ENCODE results near the gene SLC44A3.
"Not testable (repeated sequence)": the region's sequence is repeated elsewhere in the genome, so short reads cannot be mapped to it uniquely, and the experiment has no call there.

The SLC44A3 gene

DNA sequence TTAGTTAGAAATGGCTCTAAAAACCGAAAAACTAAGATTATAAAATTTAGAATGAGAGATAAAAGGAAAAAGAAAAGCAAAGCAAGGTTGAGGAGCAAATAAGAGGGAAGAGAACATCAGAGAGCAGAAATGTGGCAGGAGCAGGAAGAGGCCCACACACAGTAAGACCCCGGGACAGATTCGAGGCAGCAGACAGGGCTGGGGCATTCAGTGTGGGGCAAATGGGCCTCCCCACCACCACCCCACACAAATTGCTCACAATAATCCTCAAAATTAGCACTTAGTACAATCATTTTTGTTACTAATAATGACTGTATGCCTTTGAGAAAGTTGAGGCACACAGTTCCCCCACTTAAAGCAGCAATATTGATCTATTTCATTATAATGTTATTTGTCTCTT is 17.1 kb upstream of the SLC44A3 start:
- no peak for DNase-seq

- no peak for DNase-seq
Measured at GRCh38 chr1:94803517-94804441, 16.4 kb upstream of the SLC44A3 start.

DNA sequence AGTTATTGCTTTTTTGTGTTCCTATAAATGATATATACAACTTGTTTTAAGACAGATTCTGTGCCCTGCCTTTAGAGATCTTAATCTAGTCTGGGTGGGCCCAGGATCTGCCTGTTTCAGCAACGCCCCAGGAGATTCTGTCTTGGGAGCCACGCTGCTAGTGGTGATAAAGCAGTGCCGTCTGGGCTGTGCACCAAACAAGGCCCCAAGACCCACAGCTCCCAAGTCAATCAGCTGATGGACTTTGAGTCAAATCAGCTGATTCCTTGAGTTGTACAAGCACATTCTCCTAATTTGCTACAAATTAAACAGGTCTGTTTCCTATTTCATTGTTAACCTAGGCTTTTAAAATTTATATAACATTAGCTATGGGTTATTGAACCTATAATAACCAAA is 15.7 kb upstream of the SLC44A3 start:
- no peak for DNase-seq

GRCh38 chr1:94805912-94806311 is 14.2 kb upstream of the SLC44A3 start:
- peak; percentile 38 for DNase-seq

DNA sequence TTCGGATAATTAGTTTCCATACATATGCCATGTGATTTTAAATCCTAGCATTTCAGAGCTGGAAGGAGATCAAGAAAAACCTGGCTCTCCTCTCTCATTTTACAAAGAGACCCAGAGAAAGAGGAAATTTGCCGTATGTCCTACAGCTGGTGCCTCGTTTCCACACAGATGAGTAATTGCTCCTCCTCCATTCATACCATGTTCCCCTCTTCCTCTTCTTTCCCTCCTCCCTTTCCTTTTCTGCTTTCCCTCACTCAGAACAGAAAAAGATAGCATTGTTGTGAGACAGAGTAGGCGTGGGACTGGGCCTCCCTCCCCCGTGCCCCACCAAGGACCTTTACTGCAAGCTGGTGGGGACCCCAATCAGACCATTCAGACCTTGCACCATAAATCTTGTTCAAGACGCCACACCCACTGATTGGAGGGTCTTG is 13.7 kb upstream of the SLC44A3 start:
- no peak for DNase-seq

GRCh38 chr1:94807742-94808491 is 12.2 kb upstream of the SLC44A3 start:
- DNase-seq: no peak

- DNase-seq: no peak
Measured at GRCh38 chr1:94808669-94809068, 11.5 kb upstream of the SLC44A3 start.

DNA sequence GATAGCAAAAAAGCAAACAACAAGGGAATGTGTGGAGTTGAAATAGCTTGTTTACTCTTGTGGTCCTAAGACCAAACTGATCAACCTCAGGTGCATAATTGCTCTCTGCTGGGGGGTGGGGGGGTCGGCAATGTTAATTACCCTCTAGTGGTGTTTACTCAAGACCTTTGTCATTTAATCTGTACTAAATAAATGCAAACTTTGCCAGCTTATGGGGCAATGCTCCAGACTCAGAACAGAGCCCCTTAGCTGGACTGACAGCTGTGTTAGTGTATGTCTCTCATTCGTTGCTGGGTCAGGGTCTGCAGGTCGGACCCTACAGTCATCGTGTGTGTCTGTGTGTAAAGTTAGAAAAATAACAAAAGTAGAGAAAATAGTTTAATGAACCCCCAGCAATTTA is 7.2 kb upstream of the SLC44A3 start:
- DNase-seq: no peak

DNA sequence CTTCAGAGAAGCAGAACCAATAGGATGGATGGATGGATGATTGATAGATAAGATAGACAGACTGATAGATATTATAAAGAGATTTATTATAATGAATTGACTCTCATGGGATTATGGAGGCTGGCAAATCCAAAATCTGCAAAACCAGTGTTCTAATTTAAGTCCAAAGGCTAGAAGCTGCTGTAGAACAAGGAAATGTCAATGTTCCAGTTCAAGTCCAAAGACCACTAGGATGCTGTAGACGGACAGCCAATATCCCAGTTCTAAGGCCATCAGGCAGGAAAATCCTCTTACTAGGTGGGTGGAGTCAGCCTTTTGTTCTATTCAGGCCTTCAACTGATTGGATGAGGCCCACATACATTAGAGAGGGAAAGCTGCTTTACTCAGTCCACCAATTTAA is 4.1 kb upstream of the SLC44A3 start:
- DNase-seq: no peak

- DNase-seq: no peak
Measured at GRCh38 chr1:94817712-94818111, 2.4 kb upstream of the SLC44A3 start.

DNA sequence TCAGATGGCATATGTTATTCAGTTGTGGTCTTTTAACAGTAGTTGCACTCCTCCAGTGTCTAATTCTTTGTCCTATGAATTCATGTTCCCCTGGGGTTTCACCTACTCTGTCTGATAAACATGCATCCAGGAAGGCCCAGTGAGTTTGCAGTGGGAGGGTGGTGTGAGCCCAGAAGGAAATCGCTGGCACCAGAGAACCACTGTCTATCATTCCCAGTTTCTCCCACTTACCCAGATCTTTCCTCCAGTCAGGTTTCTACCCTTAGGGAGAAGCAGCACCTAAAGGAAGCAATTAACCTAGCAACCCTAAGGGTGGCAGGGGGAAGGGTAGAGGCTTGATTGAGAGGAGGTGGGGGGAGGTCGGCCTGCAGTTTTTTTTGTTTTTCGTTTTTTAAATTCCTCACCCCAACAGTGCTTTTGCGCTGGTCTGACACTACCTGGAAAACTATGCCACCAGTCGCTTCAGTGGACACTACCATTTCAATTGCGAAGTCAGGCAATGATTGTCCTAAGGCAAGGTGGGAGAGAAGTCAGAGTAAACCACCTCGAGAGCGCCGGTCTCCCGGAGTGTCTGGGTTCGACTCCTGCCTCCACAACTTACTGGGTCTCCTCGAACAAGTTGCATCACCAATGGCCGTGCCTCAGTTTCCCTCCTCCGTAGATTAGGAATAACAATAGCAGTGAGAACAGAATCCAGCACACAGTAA is 766 bp upstream of the SLC44A3 start:
- peak; percentile 6 for DNase-seq

DNA sequence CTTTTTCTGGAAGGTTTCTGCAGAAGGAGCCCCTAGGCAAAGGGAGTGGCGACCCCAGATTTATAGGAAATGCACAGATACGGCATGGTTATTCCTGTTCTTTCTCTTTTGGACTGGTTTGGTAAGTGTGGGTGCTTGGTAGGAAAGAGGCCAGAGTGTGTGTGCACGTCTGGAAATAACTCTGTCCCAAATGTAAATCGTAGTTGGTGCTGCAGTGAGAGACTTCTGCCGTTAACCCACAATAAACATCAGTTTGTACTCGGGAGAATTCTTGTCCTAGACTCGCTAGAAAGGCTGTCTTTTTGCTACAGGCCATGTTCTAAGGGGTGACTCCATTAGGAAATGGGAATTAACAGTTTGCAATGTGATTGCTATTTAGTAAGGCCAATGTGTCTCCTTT is 779 bp downstream of the SLC44A3 start:
- DNase-seq: peak; percentile 27

DNA sequence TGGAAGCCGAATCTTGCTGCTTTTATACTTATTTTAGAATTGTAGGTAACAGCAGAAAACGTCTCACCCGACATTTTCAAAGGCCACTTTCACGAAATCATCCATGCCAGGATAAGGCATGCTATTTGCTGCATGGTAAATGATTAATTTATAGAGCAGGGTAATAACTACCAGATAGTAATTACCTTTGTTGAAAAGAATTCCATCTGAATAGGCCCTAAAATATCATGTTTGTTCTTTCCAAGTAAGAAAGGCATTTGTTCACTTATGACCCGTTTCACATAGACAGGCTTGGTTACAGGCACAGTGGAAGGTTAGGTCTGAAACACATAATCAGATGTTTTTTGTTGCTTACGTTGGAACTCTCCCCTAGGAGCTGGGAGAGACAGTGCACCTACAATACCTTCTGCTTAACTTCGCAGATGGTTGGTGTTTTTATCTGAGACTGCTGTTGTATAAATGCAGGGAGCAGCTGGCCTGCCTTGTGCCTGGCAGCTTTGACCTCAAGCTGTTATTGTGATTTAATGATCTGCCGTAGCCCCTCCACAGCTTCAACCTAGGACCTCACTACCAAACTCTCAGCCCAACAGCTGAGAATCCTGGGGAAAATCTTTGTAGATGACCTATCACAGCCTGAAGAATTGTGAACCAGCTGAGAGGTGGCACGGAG is 1.6 kb downstream of the SLC44A3 start:
- DNase-seq: peak; percentile 7

- no peak for DNase-seq
Measured at GRCh38 chr1:94823116-94823515, 3.0 kb downstream of the SLC44A3 start.

DNA sequence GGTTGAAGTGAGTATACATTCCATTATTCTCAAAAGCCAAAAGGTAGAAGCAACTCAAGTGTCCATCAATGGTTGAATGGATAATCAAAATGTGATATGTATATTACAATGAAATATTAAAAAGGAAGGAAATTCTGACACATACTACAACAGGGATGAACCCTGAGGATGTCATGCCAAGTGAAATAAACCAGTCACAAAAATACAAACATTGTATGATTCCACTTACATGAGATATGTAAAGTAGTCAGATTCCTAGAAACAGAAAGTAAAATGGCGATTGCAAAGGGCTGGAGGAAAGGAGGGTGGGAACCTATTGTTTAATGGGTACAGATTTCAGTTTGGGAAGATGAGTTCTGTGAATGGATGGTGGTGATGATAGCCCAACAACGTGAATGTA is 5.8 kb downstream of the SLC44A3 start:
- DNase-seq: no peak

- no peak for DNase-seq
Measured at GRCh38 chr1:94827434-94827833, 7.3 kb downstream of the SLC44A3 start.

- DNase-seq: no peak
Measured at GRCh38 chr1:94828251-94828650, 8.1 kb downstream of the SLC44A3 start.

DNA sequence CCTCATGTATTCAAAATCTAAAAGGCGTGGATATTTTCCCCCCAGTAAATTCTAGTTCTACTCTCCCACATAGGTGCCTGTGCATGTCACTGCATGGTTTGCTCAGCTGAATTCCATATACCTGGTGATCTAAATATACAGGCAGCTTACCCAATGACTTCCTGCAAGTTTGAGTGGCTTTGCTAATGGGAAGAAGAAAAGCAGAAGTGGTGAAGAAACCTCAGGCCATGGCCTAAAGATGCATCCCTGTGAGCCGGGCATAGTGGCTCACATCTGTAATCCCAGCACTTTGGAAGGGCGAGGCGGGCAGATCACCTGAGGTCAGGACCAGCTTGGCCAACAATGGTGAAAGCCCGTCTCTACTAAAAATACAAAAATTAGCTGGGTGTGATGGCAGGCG is 11.5 kb downstream of the SLC44A3 start:
- no peak for DNase-seq

DNA sequence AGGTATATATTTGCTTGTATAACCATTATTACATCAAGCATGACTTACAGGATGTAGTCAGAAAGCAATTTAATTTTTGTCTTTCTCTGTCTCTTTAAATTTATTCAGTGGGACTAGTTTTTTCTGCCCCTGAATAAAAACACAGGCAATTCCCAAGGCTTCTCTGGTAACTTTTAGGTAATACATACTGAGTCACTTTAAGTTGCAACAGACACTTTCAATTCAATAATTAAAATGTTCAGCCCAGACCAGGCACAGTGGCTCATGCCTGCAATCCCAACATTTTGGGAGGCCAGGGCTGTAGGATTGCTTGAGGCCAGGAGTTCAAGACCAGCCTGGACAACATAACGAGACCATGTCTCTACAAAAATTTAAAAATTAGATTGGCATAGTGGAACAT is 12.3 kb downstream of the SLC44A3 start:
- no peak for DNase-seq

GRCh38 chr1:94832931-94833585 is 12.9 kb downstream of the SLC44A3 start:
- no peak for DNase-seq

DNA sequence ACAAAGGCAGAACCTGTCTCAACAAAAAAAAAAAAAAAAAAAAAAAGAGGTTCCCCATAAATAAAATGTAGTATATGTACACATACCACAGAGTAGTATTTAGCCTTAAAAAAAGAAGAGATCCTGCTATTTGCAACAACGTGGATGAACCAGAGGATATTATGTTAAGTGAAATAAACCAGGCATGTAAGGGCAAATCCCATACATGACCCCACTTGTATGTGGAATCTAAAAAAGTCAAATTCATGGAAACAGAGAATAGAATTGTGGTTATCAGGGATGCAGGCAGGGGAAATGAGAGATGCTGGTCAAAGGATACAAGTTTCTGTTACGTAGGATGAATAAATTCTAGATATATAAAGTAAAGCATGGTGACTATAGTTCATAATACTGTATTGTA is 16.7 kb downstream of the SLC44A3 start:
- no peak for DNase-seq

DNA sequence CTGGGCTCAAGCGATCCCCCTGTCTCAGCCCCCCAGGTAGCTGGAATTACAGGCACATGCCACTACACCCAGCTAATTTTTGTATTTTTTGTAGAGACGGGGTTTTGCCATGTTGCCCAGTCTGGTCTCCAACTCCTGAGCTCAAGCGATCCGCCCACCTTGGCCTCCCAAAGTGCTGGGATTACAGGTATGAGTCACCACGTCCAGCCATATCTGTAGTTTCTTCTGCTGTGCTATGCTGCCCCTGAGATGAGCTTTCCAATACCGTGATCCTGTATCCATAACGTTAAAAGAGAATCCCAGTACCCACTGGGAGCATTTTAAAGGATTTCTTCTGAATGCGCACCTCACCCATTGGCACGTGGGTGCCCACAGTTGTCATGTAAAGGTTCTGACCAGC is 20.2 kb downstream of the SLC44A3 start:
- DNase-seq: not testable (repeated sequence)
